PFSK-1 (cell line): ENCODE measurements around the gene ABCA7.

Experiments
- POLR2AphosphoS5 ChIP-seq: IDR thresholded peaks from 2 replicates; pipeline ENCODE4 v1.6.1; 2012; ENCODE audit warnings: low read depth, mild to moderate bottlenecking, control low read depth, low read length, moderate library complexity
- SIN3A ChIP-seq: IDR thresholded peaks from 2 replicates; pipeline ENCODE4 v1.6.1; 2012; ENCODE audit warnings: mild to moderate bottlenecking, low read length, moderate library complexity, borderline replicate concordance; ENCODE audit not compliant: insufficient read depth
- TAF1 ChIP-seq: IDR thresholded peaks from 2 replicates; pipeline ENCODE4 v1.6.1; 2012; ENCODE audit warnings: low read length, control low read depth, borderline replicate concordance; ENCODE audit not compliant: insufficient read depth

- no peak for TF ChIP-seq TAF1
- no peak for TF ChIP-seq POLR2AphosphoS5
- no peak for TF ChIP-seq SIN3A
Observed at GRCh38 chr19:1055886-1056620, 16.1 kb downstream of the ABCA7 start.
